HCT116 (cell line): ENCODE measurements around the gene GPC5. TPM values are rescaled to one million over a fixed set of nuclear protein-coding genes. Genes with fewer than 3 reads are reported as not detected.

ENCODE experiments used
- ATAC-seq: fragments of 200-7000 bp; cut with Tn5 transposase; 2 replicates; pipeline ENCODE4 v1.9.1; 2020; ENCODE audit warnings: mild to moderate bottlenecking, moderate library complexity
- BruUV-seq: library from RNA; stranded (reverse); fragments of 400-500 nt; replicated peaks from 2 replicates; lab custom pipeline; 2021; lab: Mats Ljungman, UMichigan
- CTCF ChIA-PET: fragments of 300-600 bp; sonication (Branson Sonifier 250); formaldehyde crosslinking; loops from one replicate; lab custom pipeline; 2021; ENCODE audit warnings: antibody characterized with exemption; lab: Charles Lee
- POLR2A ChIA-PET: fragments of 300-600, 350-600 bp; sonication (Branson Sonifier 250); formaldehyde crosslinking; loops from one replicate; lab custom pipeline; 2021; ENCODE audit warnings: antibody characterized with exemption; lab: Charles Lee
- RAD21 ChIA-PET, 2 experiments: fragments of 300-600 bp; sonication (Branson Sonifier 250); formaldehyde crosslinking; loops; one replicate each; lab custom pipeline; 2023; ENCODE audit warnings: low total read pairs in 2 of 2; ENCODE audit not compliant: uncharacterized antibody in 2 of 2, unreplicated experiment in 2 of 2, low non-redundant PET in 1 of 2; lab: Charles Lee
- DNase-seq: peaks from one replicate; pipeline ENCODE4 v3.0.0-alpha.2; 2010; ENCODE audit warnings: low read depth, low spot score
- H2AFZ ChIP-seq: fragments of 200-600 bp; shearing (Covaris generic), sonication (generic); 2 replicates; pipeline ENCODE4 v1.6.1; 2017; ENCODE audit warnings: low read depth, mixed run types, mixed read lengths, antibody characterized with exemption, low read length; ENCODE audit not compliant: poor library complexity, severe bottlenecking
- H3K27ac ChIP-seq: 2 replicates; pipeline ENCODE4 v1.5.1; 2012; ENCODE audit warnings: low read depth, low read length
- H3K27me3 ChIP-seq: fragments of 200-600 bp; sonication (generic); 2 replicates; pipeline ENCODE4 v1.6.1; 2016; ENCODE audit warnings: mixed run types, low read length, mixed read lengths; ENCODE audit not compliant: insufficient read depth
- H3K36me3 ChIP-seq, 2 experiments: fragments of 200-500 bp in 1 of 2; fragments of 200-600 bp in 1 of 2; sonication (Bioruptor generic) in 1 of 2; sonication (generic) in 1 of 2; 2 replicates each; pipeline versions ENCODE4 v1.5.1 to v1.6.1; 2014 to 2016; ENCODE audit warnings: low read length in 2 of 2, inconsistent platforms in 1 of 2, mixed read lengths in 1 of 2, mixed run types in 1 of 2; ENCODE audit not compliant: insufficient read depth in 2 of 2, control insufficient read depth in 1 of 2
- H3K4me1 ChIP-seq, 2 experiments: fragments of 200-600 bp in 1 of 2; sonication (generic) in 1 of 2; 2 replicates each; pipeline versions ENCODE4 v1.5.1 to v1.6.1; 2012 to 2017; ENCODE audit warnings: low read length in 2 of 2, inconsistent platforms in 1 of 2, mild to moderate bottlenecking in 1 of 2, mixed read lengths in 1 of 2, mixed run types in 1 of 2, moderate library complexity in 1 of 2; ENCODE audit not compliant: insufficient read depth in 2 of 2, control insufficient read depth in 1 of 2
- H3K4me2 ChIP-seq: fragments of 200-600 bp; sonication (generic); 2 replicates; pipeline ENCODE4 v1.6.1; 2017; ENCODE audit warnings: mixed run types, low read length, mixed read lengths
- H3K4me3 ChIP-seq, 2 experiments: fragments of 200-600 bp in 1 of 2; sonication (generic) in 1 of 2; replicated peaks in 1 of 2; 2 replicates each; pipeline ENCODE4 v1.5.1; 2011 to 2016; ENCODE audit warnings: low read length in 2 of 2, control low read depth in 1 of 2, low read depth in 1 of 2, mild to moderate bottlenecking in 1 of 2, mixed read lengths in 1 of 2, mixed run types in 1 of 2
- H3K79me2 ChIP-seq: fragments of 200-600 bp; sonication (generic); 2 replicates; pipeline ENCODE4 v1.6.1; 2017; ENCODE audit warnings: mild to moderate bottlenecking, mixed run types, low read length, moderate library complexity, mixed read lengths; ENCODE audit not compliant: insufficient read depth
- H3K9ac ChIP-seq: fragments of 200-600 bp; sonication (generic); 2 replicates; pipeline ENCODE4 v1.6.1; 2016; ENCODE audit warnings: low read length, mixed read lengths
- H3K9me2 ChIP-seq: fragments of 200-600 bp; sonication (generic), shearing (Covaris generic); 2 replicates; pipeline ENCODE4 v1.6.1; 2017; ENCODE audit warnings: mixed run types, mild to moderate bottlenecking, moderate library complexity; ENCODE audit not compliant: insufficient read depth
- H3K9me3 ChIP-seq, 2 experiments: fragments of 200-500 bp in 1 of 2; fragments of 200-600 bp in 1 of 2; sonication (Bioruptor generic) in 1 of 2; sonication (generic) in 1 of 2; 2 replicates each; pipeline ENCODE4 v1.6.1; 2014 to 2017; ENCODE audit warnings: low read length in 2 of 2, mixed read lengths in 2 of 2, inconsistent platforms in 1 of 2, low read depth in 1 of 2, mild to moderate bottlenecking in 1 of 2, mixed run types in 1 of 2, moderate library complexity in 1 of 2; ENCODE audit not compliant: control insufficient read depth in 1 of 2, insufficient read depth in 1 of 2
- H4K20me1 ChIP-seq: fragments of 200-600 bp; sonication (generic), shearing (Covaris generic); 2 replicates; pipeline ENCODE4 v1.6.1; 2017; ENCODE audit warnings: mixed run types, mild to moderate bottlenecking, moderate library complexity; ENCODE audit not compliant: insufficient read depth
- ATF3 ChIP-seq: IDR thresholded peaks from 2 replicates; pipeline ENCODE4 v1.6.1; 2012
- CBX3 ChIP-seq: IDR thresholded peaks from 2 replicates; pipeline ENCODE4 v1.6.1; 2012; ENCODE audit warnings: low read depth
- CEBPB ChIP-seq: IDR thresholded peaks from 2 replicates; pipeline ENCODE4 v1.6.1; 2012; ENCODE audit warnings: low read depth
- CTCF ChIP-seq, 3 experiments: fragments of 200-600 bp in 1 of 3; sonication (generic) in 1 of 3; IDR thresholded peaks in 2 of 3; conservative IDR thresholded peaks in 1 of 3; 2 replicates each; pipeline ENCODE4 v1.5.1; 2012 to 2017; ENCODE audit warnings: low read depth in 2 of 3, low read length in 2 of 3, antibody characterized with exemption in 1 of 3, borderline replicate concordance in 1 of 3, control low read depth in 1 of 3, mild to moderate bottlenecking in 1 of 3, mixed read lengths in 1 of 3, mixed run types in 1 of 3, moderate library complexity in 1 of 3; ENCODE audit not compliant: insufficient read depth in 1 of 3
- EGR1 ChIP-seq: IDR thresholded peaks from 2 replicates; pipeline ENCODE4 v1.6.1; 2012; ENCODE audit warnings: low read depth
- EZH2 ChIP-seq: fragments of 200-600 bp; sonication (generic); IDR thresholded peaks from 2 replicates; pipeline ENCODE4 v1.6.1; 2017; ENCODE audit warnings: antibody characterized with exemption, mixed run types
- EZH2phosphoT487 ChIP-seq: fragments of 200-600 bp; IDR thresholded peaks from 2 replicates; pipeline ENCODE4 v1.6.1; 2018; ENCODE audit warnings: antibody characterized with exemption, borderline replicate concordance
- FOSL1 ChIP-seq: IDR thresholded peaks from 2 replicates; pipeline ENCODE4 v1.6.1; 2012; ENCODE audit warnings: low read depth
- JUND ChIP-seq: IDR thresholded peaks from 2 replicates; pipeline ENCODE4 v1.6.1; 2012
- MAX ChIP-seq: IDR thresholded peaks from 2 replicates; pipeline ENCODE4 v1.6.1; 2012
- POLR2A ChIP-seq: IDR thresholded peaks from 2 replicates; pipeline ENCODE4 v1.7.0; 2011; ENCODE audit warnings: borderline replicate concordance; ENCODE audit not compliant: insufficient read depth, insufficient read length; ENCODE audit errors: extremely low read depth
- POLR2AphosphoS5 ChIP-seq: IDR thresholded peaks from 2 replicates; pipeline ENCODE4 v1.6.1; 2011; ENCODE audit warnings: mild to moderate bottlenecking, low read depth, low read length, moderate library complexity
- RAD21 ChIP-seq: IDR thresholded peaks from 2 replicates; pipeline ENCODE4 v1.6.1; 2012; ENCODE audit warnings: low read depth, mild to moderate bottlenecking
- SIN3A ChIP-seq: IDR thresholded peaks from 2 replicates; pipeline ENCODE4 v1.6.1; 2012; ENCODE audit warnings: low read depth
- SP1 ChIP-seq: IDR thresholded peaks from 2 replicates; pipeline ENCODE4 v1.6.1; 2012; ENCODE audit warnings: low read depth
- YY1 ChIP-seq: IDR thresholded peaks from 2 replicates; pipeline ENCODE4 v1.6.1; 2011; ENCODE audit warnings: low read length, low read depth, moderate library complexity, mild to moderate bottlenecking; ENCODE audit not compliant: insufficient replicate concordance; ENCODE audit errors: extremely low read depth
- ZBTB33 ChIP-seq: IDR thresholded peaks from 2 replicates; pipeline ENCODE4 v1.6.1; 2011; ENCODE audit warnings: mild to moderate bottlenecking, low read length, moderate library complexity; ENCODE audit not compliant: insufficient replicate concordance; ENCODE audit errors: extremely low read depth
- ZFX ChIP-seq: fragments of 450-650 bp; IDR thresholded peaks from 2 replicates; pipeline ENCODE4 v1.6.1; 2017
- ZNF274 ChIP-seq: fragments of 200-500 bp; sonication (Bioruptor generic); IDR thresholded peaks from 2 replicates; pipeline ENCODE4 v1.6.1; 2014; ENCODE audit warnings: mild to moderate bottlenecking, low read depth, low read length, inconsistent platforms
- intact Hi-C: fragments of 100-400 bp; cut with micrococcal nuclease; formaldehyde crosslinking; loops from 2 replicates; pipeline ENCODE4 v1.10.0; 2022
- total RNA-seq: library from RNA; stranded (reverse); gene quantifications from one replicate; pipeline ENCODE4 v1.2.1, GENCODE V29; 2021; ENCODE audit not compliant: unreplicated experiment

The GPC5 gene
- total RNA-seq, 1 experiment from 2014 or later = not detected

GRCh38 chr13:92512852-92513251 is 1114.4 kb downstream of the GPC5 start:
- TF ChIP-seq CBX3 = no peak
- TF ChIP-seq ZBTB33 = no peak
- no peak for TF ChIP-seq ATF3
- no peak for TF ChIP-seq YY1
- no peak for TF ChIP-seq ZNF274
- no peak for TF ChIP-seq SIN3A
- TF ChIP-seq CTCF (IDR thresholded peaks at IDR 0.05 in 2 of 3, conservative IDR thresholded peaks at IDR 0.05 in 1 of 3; ENCODE audit: borderline replicate concordance in 1 of 3, insufficient read depth in 1 of 3, low read depth in 2 of 3, low read length in 2 of 3) = no peak
- no peak for TF ChIP-seq EZH2
- no peak for TF ChIP-seq POLR2AphosphoS5
- no peak for TF ChIP-seq RAD21
- TF ChIP-seq POLR2A = no peak
- no peak for TF ChIP-seq ZFX
- no peak for TF ChIP-seq SP1
- no peak for TF ChIP-seq CEBPB
- TF ChIP-seq EZH2phosphoT487 = no peak
- TF ChIP-seq JUND = no peak
- no peak for TF ChIP-seq EGR1
- TF ChIP-seq MAX = no peak
- TF ChIP-seq FOSL1 = no peak
- POLR2A ChIA-PET = no interaction called here
- intact Hi-C loops = no loop called here
- Histone ChIP-seq H4K20me1 (no peaks in the 10 kb centered on the region), H3K9ac (no peak overlapping the region), H3K9me2 (no peaks in the 10 kb centered on the region), H3K4me1 (no peaks in the 10 kb centered on the region), H3K27ac (no peak overlapping the region), H3K36me3 (no peaks in the 10 kb centered on the region), H3K4me3 (no peak overlapping the region), H2AFZ (no peak overlapping the region), H3K9me3 (peaks cover 6 to 25% of the 10 kb centered on the region in 2 experiments; a peak in 2 of 4 replicates), H3K27me3 (no peaks in the 10 kb centered on the region), H3K4me2 (no peak overlapping the region), H3K79me2 (no peaks in the 10 kb centered on the region)
- CTCF ChIA-PET = no interaction called here
- RAD21 ChIA-PET = no interaction called here
- no peak for ATAC-seq
- no TSS peak for BruUV-seq
- DNase-seq = no peak
